NOMO-1 treated with dmso at 0.1 percent for 144 hours (cell line): ENCODE data around the gene XG.

Experiments used
- DNase-seq: peaks from one replicate; lab custom pipeline; 2025; ENCODE audit not compliant: unreplicated experiment; lab: John Stamatoyannopoulos, UW

Gene XG

GRCh38 chrX:2862404-2862803, 110.6 kb downstream of the XG start:
- no peak for DNase-seq

DNA sequence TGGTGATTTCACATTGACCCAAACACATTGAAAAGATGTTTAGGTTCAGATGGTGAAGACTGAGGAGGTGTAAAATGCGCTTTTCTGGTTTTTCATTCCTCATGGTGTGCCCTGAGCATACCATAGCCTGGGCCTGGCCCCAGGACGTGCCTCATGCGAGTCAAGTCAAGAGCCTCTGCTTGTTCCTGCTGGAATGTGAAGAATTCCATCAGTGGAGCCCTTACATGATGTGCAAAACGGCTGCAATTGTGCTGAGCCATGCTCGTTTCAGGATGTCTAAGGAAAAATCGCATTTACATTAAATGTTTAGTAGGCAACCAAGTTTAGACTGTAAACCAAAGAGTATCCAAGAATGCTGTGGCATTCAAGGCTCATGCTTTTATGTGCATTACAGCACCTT, 111.8 kb downstream of the XG start:
- DNase-seq, result no peak
